Sigmoid colon (tissue), 7 donors: ENCODE data around the gene COL5A1. TPM values are rescaled to one million over a fixed set of nuclear protein-coding genes. Genes with fewer than 3 reads are reported as not detected.

ENCODE experiments used
- DNase-seq: peaks from one replicate; pipeline ENCODE4 v3.0.0-alpha.2; 2019
- H3K27ac ChIP-seq, 4 donors: fragments of 200-600 bp; sonication (generic); one replicate each; pipeline ENCODE4 v1.5.1; 2016 to 2019; ENCODE audit warnings: mild to moderate bottlenecking in 1 of 4
- H3K27me3 ChIP-seq, 3 donors: fragments of 200-600 bp; sonication (generic); one replicate each; pipeline ENCODE4 v1.5.1; 2019; ENCODE audit warnings: mild to moderate bottlenecking in 1 of 3
- H3K36me3 ChIP-seq, 4 donors: fragments of 200-600 bp; sonication (generic); one replicate each; pipeline ENCODE4 v1.5.1; 2016 to 2019
- H3K4me1 ChIP-seq, 4 donors: fragments of 200-600 bp; sonication (generic); one replicate each; pipeline ENCODE4 v1.5.1; 2017 to 2019
- H3K4me3 ChIP-seq, 4 donors: fragments of 200-600 bp; sonication (generic); one replicate each; pipeline ENCODE4 v1.5.1; 2017 to 2019; ENCODE audit warnings: mild to moderate bottlenecking in 2 of 4, moderate library complexity in 1 of 4
- H3K9me3 ChIP-seq, 4 donors: fragments of 200-600 bp in 3 of 4; sonication (generic) in 3 of 4; one replicate each; pipeline versions ENCODE4 v1.5.1 to v1.6.1; 2013 to 2019
- CTCF ChIP-seq, 4 experiments: fragments of 450-650 bp in 3 of 4; fragments of 200-600 bp in 1 of 4; IDR thresholded peaks; one replicate each; pipeline ENCODE4 v1.5.1; 2016 to 2019; ENCODE audit warnings: antibody characterized with exemption in 4 of 4, mild to moderate bottlenecking in 3 of 4, moderate library complexity in 2 of 4
- EP300 ChIP-seq, 4 donors: sonication (generic); formaldehyde crosslinking; IDR thresholded peaks; one replicate each; pipeline ENCODE4 v1.6.1; 2017; ENCODE audit warnings: antibody characterized with exemption in 4 of 4
- POLR2A ChIP-seq, 2 donors: fragments of 450-650 bp; IDR thresholded peaks; one replicate each; pipeline ENCODE4 v1.6.1; 2016; ENCODE audit warnings: antibody characterized with exemption in 2 of 2, mild to moderate bottlenecking in 2 of 2, moderate library complexity in 2 of 2
- POLR2AphosphoS5 ChIP-seq, 4 donors: sonication (generic); formaldehyde crosslinking; IDR thresholded peaks; one replicate each; pipeline ENCODE4 v1.6.1; 2017; ENCODE audit warnings: antibody characterized with exemption in 4 of 4
- WGBS, 2 donors: extraction: QIAGEN DNeasy Blood & Tissue Kit; methylation state at CpG; one replicate each; pipeline ENCODE4 v1.1.7; 2013; 5-methylcytosine and 5-hydroxymethylcytosine counted together
- intact Hi-C: fragments of 100-400 bp; cut with DNase I; formaldehyde crosslinking; loops from one replicate; pipeline ENCODE4 v1.15.1; 2023
- polyA plus RNA-seq, 3 donors: library from polyadenylated mRNA; stranded (reverse); fragments of 200-250 nt; gene quantifications; one replicate each; pipeline ENCODE4 v1.2.3, GENCODE V29; 2013
- total RNA-seq, 4 donors: library from RNA; depleted of rRNA; stranded (reverse); fragments of >200 nt; gene quantifications; one replicate each; pipeline ENCODE4 v1.1.0, GENCODE V29; 2016
- donor health status: healthy with polysubstance abuse.
- donor health status: Bipolar disorder and iron deficiency.
- donor health status: healthy.

Gene COL5A1
- total and polyA plus RNA-seq, 7 donors, result 4.2 to 168 (median 24.2) TPM

- no peak overlapping the region for H3K4me3 ChIP-seq
- H3K9me3 ChIP-seq, result no peaks in the 10 kb centered on the region
- peaks cover 0 to 22% (median 2%) of the 10 kb centered on the region in 4 donors for H3K36me3 ChIP-seq
- peak overlapping the region in 3 of 4 donors; percentile 36 to 58 (median 40) for H3K27ac ChIP-seq
- no peak for DNase-seq
- H3K4me1 ChIP-seq, result peaks cover 0 to 46% (median 13%) of the 10 kb centered on the region in 4 donors
- WGBS, 2 donors, result 86% methylated on average over 24 of the region's 24 CpGs
- intact Hi-C loops, result no loop called here
- TF ChIP-seq POLR2AphosphoS5 (IDR thresholded peaks at IDR 0.05) (no peak), CTCF (IDR thresholded peaks at IDR 0.05) (no peak), POLR2A (IDR thresholded peaks at IDR 0.05) (no peak), EP300 (IDR thresholded peaks at IDR 0.05) (no peak)
- H3K27me3 ChIP-seq, result no peaks in the 10 kb centered on the region
Measured at GRCh38 chr9:134717924-134718645, 76.5 kb downstream of the COL5A1 start.

- 85 to 91% methylated on average over 11 of the region's 11 CpGs for WGBS, 2 donors
- Histone ChIP-seq H3K4me3 (no peak overlapping the region), H3K9me3 (no peaks in the 10 kb centered on the region), H3K27me3 (no peaks in the 10 kb centered on the region), H3K27ac (no peak overlapping the region), H3K36me3 (peaks cover 0 to 22% (median 2%) of the 10 kb centered on the region in 4 donors), H3K4me1 (peaks cover 0 to 53% (median 16%) of the 10 kb centered on the region in 4 donors)
- DNase-seq, result no peak
- intact Hi-C loops, result no loop called here
- TF ChIP-seq EP300 (IDR thresholded peaks at IDR 0.05), result no peak
- no peak for TF ChIP-seq POLR2A (IDR thresholded peaks at IDR 0.05)
- TF ChIP-seq CTCF (IDR thresholded peaks at IDR 0.05), result no peak
- TF ChIP-seq POLR2AphosphoS5 (IDR thresholded peaks at IDR 0.05), result no peak
Measured at GRCh38 chr9:134719331-134719730, 77.7 kb downstream of the COL5A1 start.

GRCh38 chr9:134720136-134720753 is 78.6 kb downstream of the COL5A1 start:
- H3K4me1 ChIP-seq, result peaks cover 0 to 62% (median 24%) of the 10 kb centered on the region in 4 donors
- 82 to 87% methylated on average over 17 of the region's 17 CpGs for WGBS, 2 donors

GRCh38 chr9:134720796-134721195 is 79.2 kb downstream of the COL5A1 start:
- H3K36me3 ChIP-seq, result peaks cover 0 to 22% (median 2%) of the 10 kb centered on the region in 4 donors
- H3K4me1 ChIP-seq, result peaks cover 0 to 65% (median 25%) of the 10 kb centered on the region in 4 donors
- H3K27ac ChIP-seq, result no peak overlapping the region
- H3K9me3 ChIP-seq, result no peaks in the 10 kb centered on the region
- no peaks in the 10 kb centered on the region for H3K27me3 ChIP-seq
- no peak overlapping the region for H3K4me3 ChIP-seq
- intact Hi-C loops, result no loop called here
- WGBS, 2 donors, result 92 to 95% methylated on average over 9 of the region's 9 CpGs
- TF ChIP-seq EP300 (IDR thresholded peaks at IDR 0.05) (no peak), CTCF (IDR thresholded peaks at IDR 0.05) (no peak), POLR2A (IDR thresholded peaks at IDR 0.05) (no peak), POLR2AphosphoS5 (IDR thresholded peaks at IDR 0.05) (no peak)
- DNase-seq, result peak; percentile 54

More at GRCh38 chr9:134720136-134720753, 78.6 kb downstream of the COL5A1 start:
- Histone ChIP-seq H3K27me3 (no peaks in the 10 kb centered on the region), H3K4me3 (no peak overlapping the region), H3K9me3 (no peaks in the 10 kb centered on the region), H3K27ac (no peak overlapping the region), H3K36me3 (peaks cover 0 to 22% (median 2%) of the 10 kb centered on the region in 4 donors)
- no peak for DNase-seq
- intact Hi-C loops, result no loop called here
- TF ChIP-seq CTCF (IDR thresholded peaks at IDR 0.05) (no peak), POLR2A (IDR thresholded peaks at IDR 0.05) (no peak), EP300 (IDR thresholded peaks at IDR 0.05) (no peak), POLR2AphosphoS5 (IDR thresholded peaks at IDR 0.05) (no peak)
